ENCODE data around the gene ILKAP. TPM values are rescaled to one million over a fixed set of nuclear protein-coding genes. Genes with fewer than 3 reads are reported as not detected.

The ILKAP gene
- total RNA-seq, 1 experiment from 2014 or later, result 53.4 TPM

- Histone ChIP-seq H3K27ac (ENCODE audit: low read depth, low read length) (no peak overlapping the region), H3K9me2 (ENCODE audit: insufficient read depth) (no peaks in the 10 kb centered on the region), H3K9ac (ENCODE audit: low read length) (no peak overlapping the region), H3K79me2 (ENCODE audit: insufficient read depth, low read length) (no peaks in the 10 kb centered on the region), H3K4me3 (replicated peaks in 1 of 2; ENCODE audit: low read depth in 1 of 2, low read length in 2 of 2) (no peak overlapping the region), H3K9me3 (ENCODE audit: control insufficient read depth in 1 of 2, insufficient read depth in 1 of 2, low read depth in 1 of 2, low read length in 2 of 2) (no peaks in the 10 kb centered on the region), H3K36me3 (ENCODE audit: control insufficient read depth in 1 of 2, insufficient read depth in 2 of 2, low read length in 2 of 2) (peaks cover 5 to 8% of the 10 kb centered on the region in 2 experiments; a peak in 3 of 4 replicates), H3K4me2 (ENCODE audit: low read length) (no peak overlapping the region), H3K27me3 (ENCODE audit: insufficient read depth, low read length) (no peaks in the 10 kb centered on the region), H4K20me1 (ENCODE audit: insufficient read depth) (no peaks in the 10 kb centered on the region), H3K4me1 (ENCODE audit: control insufficient read depth in 1 of 2, insufficient read depth in 2 of 2, low read length in 2 of 2) (0 out of 4 replicates have a peak, but pooled peaks cover 0 to 2% of the 10 kb centered on the region in 2 experiments), H2AFZ (ENCODE audit: low read depth, low read length, poor library complexity, severe bottlenecking) (no peak overlapping the region)
- no TSS peak for BruUV-seq (replicated peaks)
- no peak for TF ChIP-seq REST (IDR thresholded peaks at IDR 0.05; ENCODE audit: low read depth)
- TF ChIP-seq CBX3 (IDR thresholded peaks at IDR 0.05; ENCODE audit: low read depth), result no peak
- TF ChIP-seq RAD21 (IDR thresholded peaks at IDR 0.05; ENCODE audit: low read depth), result no peak
- TF ChIP-seq SIN3A (IDR thresholded peaks at IDR 0.05; ENCODE audit: low read depth), result no peak
- TF ChIP-seq, protein P1, sequence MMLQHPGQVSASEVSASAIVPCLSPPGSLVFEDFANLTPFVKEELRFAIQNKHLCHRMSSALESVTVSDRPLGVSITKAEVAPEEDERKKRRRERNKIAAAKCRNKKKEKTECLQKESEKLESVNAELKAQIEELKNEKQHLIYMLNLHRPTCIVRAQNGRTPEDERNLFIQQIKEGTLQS (IDR thresholded peaks at IDR 0.05), result no peak
- TF ChIP-seq EZH2phosphoT487 (IDR thresholded peaks at IDR 0.05; ENCODE audit: borderline replicate concordance), result no peak
- no peak for TF ChIP-seq ELF1 (IDR thresholded peaks at IDR 0.05; ENCODE audit: borderline replicate concordance, low read depth)
- TF ChIP-seq CEBPB (IDR thresholded peaks at IDR 0.05; ENCODE audit: low read depth), result no peak
- TF ChIP-seq YY1 (IDR thresholded peaks at IDR 0.05; ENCODE audit: extremely low read depth, insufficient replicate concordance, low read depth, low read length), result no peak
- TF ChIP-seq TCF7L2 (IDR thresholded peaks at IDR 0.05; ENCODE audit: borderline replicate concordance, extremely low read depth, insufficient read depth, insufficient read length), result no peak
- no peak for TF ChIP-seq ZNF274 (IDR thresholded peaks at IDR 0.05; ENCODE audit: low read depth, low read length)
- DNase-seq (ENCODE audit: low read depth, low spot score) (no peak), ATAC-seq (0 out of 2 replicates have a peak, but pooled peaks have one; percentile 5)
- ChIA-PET CTCF (no interaction called here), POLR2A (no interaction called here), RAD21 (ENCODE audit: low non-redundant PET in 1 of 2, low total read pairs in 2 of 2, uncharacterized antibody in 2 of 2, unreplicated experiment in 2 of 2) (no interaction called here)
- intact Hi-C loops (cut with micrococcal nuclease), result no loop called here
Observed at GRCh38 chr2:238167761-238168160, 35.7 kb downstream of the ILKAP start.
